ENCODE data around the gene MYH9.

The MYH9 gene

GRCh38 chr22:36239150-36239400 lies 148.7 kb downstream of the MYH9 start:
- DNase-seq: no peak

- DNase-seq: no peak
Measured at GRCh38 chr22:36238373-36239149, 149.2 kb downstream of the MYH9 start.

- DNase-seq: no peak
Measured at GRCh38 chr22:36237462-36238372, 150.1 kb downstream of the MYH9 start.

GRCh38 chr22:36236388-36237319 lies 151.1 kb downstream of the MYH9 start:
- DNase-seq: no peak

DNA sequence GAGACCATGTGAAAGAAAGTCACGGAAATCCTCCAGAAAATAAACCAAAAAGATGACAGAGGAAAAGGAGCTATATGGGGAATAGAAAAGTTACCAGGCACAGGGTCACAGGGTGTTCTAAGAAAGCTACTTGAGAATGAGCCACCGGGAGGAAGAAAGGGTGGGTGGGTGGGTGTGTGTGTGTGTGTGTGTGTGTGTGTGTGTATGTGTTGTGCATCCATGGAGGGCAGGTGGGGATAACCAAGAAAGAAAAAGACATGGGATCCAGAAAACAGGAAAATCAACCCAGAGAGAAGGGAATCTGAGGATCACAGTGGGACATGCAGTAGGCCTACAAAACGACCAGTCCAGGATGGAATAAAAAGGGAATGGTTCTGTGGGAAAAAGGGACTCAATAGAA lies 152.2 kb downstream of the MYH9 start:
- DNase-seq: no peak

GRCh38 chr22:36234919-36235318 lies 152.8 kb downstream of the MYH9 start:
- DNase-seq: no peak

- no peak for DNase-seq
Measured at GRCh38 chr22:36234213-36234612, 153.6 kb downstream of the MYH9 start.

DNA sequence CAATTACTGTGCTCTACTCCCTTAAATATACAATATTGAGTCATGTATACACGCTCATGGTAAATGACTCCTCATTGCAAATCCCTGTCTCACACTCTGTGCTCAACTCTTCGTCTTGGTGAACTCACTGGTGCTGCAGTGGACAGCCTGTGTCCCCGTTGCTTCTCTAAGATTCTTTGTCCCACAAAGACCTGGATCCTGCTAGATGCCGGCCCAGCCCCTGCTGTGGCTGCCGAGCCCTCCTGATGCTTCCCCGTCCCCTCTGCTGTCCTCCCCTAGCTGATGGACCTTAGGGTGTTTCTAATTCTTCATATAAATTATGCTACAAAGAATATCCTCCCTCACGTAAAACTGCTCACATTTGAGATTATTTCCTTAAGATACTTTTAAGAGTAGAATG lies 154.0 kb downstream of the MYH9 start:
- no peak for DNase-seq

DNA sequence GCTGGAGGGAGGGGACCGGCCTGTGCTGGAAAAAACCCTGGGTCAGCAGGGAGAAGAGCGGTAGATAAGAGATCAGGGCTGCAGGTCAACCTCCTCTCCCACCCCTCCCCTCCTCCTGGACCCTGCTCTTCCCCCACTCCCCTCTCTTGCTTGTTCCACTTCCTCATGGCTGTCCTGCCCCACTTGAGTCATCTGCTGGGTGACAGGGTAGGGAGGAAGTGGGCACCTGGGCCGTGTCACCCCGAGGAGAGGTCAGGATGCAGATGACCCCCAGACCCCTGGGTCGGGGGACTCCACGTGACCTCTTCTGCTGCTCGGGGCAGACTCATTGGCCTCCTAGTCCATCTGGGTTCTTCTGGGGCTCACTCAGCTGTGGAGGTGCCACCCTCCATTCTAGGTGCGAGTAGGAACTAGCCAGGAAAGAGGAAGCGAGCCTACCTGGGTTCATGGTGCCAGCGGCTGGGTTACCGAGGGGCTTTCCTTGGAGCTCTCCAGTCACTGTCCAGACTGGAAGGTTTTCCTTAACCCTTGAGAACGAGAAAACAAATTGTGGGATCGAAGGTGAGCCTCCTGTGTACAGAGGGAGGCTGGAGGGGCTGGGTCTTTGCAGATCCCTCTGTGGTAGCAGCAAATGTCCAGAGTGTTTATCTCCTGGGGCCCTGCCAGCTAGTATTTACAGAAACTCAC lies 154.9 kb downstream of the MYH9 start:
- no peak for DNase-seq
